Sigmoid colon (tissue), 7 donors: ENCODE data around the gene UFD1. TPM values are rescaled to one million over a fixed set of nuclear protein-coding genes. Genes with fewer than 3 reads are reported as not detected.

Experiments used
- DNase-seq: peaks from one replicate; pipeline ENCODE4 v3.0.0-alpha.2; 2019
- H3K27ac ChIP-seq, 4 donors: fragments of 200-600 bp; sonication (generic); one replicate each; pipeline ENCODE4 v1.5.1; 2016 to 2019; ENCODE audit warnings: mild to moderate bottlenecking in 1 of 4
- H3K27me3 ChIP-seq, 3 donors: fragments of 200-600 bp; sonication (generic); one replicate each; pipeline ENCODE4 v1.5.1; 2019; ENCODE audit warnings: mild to moderate bottlenecking in 1 of 3
- H3K36me3 ChIP-seq, 4 donors: fragments of 200-600 bp; sonication (generic); one replicate each; pipeline ENCODE4 v1.5.1; 2016 to 2019
- H3K4me1 ChIP-seq, 4 donors: fragments of 200-600 bp; sonication (generic); one replicate each; pipeline ENCODE4 v1.5.1; 2017 to 2019
- H3K4me3 ChIP-seq, 4 donors: fragments of 200-600 bp; sonication (generic); one replicate each; pipeline ENCODE4 v1.5.1; 2017 to 2019; ENCODE audit warnings: mild to moderate bottlenecking in 2 of 4, moderate library complexity in 1 of 4
- H3K9me3 ChIP-seq, 4 donors: fragments of 200-600 bp in 3 of 4; sonication (generic) in 3 of 4; one replicate each; pipeline versions ENCODE4 v1.5.1 to v1.6.1; 2013 to 2019
- EP300 ChIP-seq, 4 donors: sonication (generic); formaldehyde crosslinking; IDR thresholded peaks; one replicate each; pipeline ENCODE4 v1.6.1; 2017; ENCODE audit warnings: antibody characterized with exemption in 4 of 4
- POLR2A ChIP-seq, 2 donors: fragments of 450-650 bp; IDR thresholded peaks; one replicate each; pipeline ENCODE4 v1.6.1; 2016; ENCODE audit warnings: antibody characterized with exemption in 2 of 2, mild to moderate bottlenecking in 2 of 2, moderate library complexity in 2 of 2
- POLR2AphosphoS5 ChIP-seq, 4 donors: sonication (generic); formaldehyde crosslinking; IDR thresholded peaks; one replicate each; pipeline ENCODE4 v1.6.1; 2017; ENCODE audit warnings: antibody characterized with exemption in 4 of 4
- WGBS, 2 donors: extraction: QIAGEN DNeasy Blood & Tissue Kit; methylation state at CpG; one replicate each; pipeline ENCODE4 v1.1.7; 2013; 5-methylcytosine and 5-hydroxymethylcytosine counted together
- intact Hi-C: fragments of 100-400 bp; cut with DNase I; formaldehyde crosslinking; loops from one replicate; pipeline ENCODE4 v1.15.1; 2023
- polyA plus RNA-seq, 3 donors: library from polyadenylated mRNA; stranded (reverse); fragments of 200-250 nt; gene quantifications; one replicate each; pipeline ENCODE4 v1.2.3, GENCODE V29; 2013
- total RNA-seq, 4 donors: library from RNA; depleted of rRNA; stranded (reverse); fragments of >200 nt; gene quantifications; one replicate each; pipeline ENCODE4 v1.1.0, GENCODE V29; 2016
- TF ChIP-seq, protein P1 (sequence below), 4 experiments: fragments of 450-650 bp in 3 of 4; fragments of 200-600 bp in 1 of 4; IDR thresholded peaks; one replicate each; pipeline ENCODE4 v1.5.1; 2016 to 2019; ENCODE audit warnings: antibody characterized with exemption in 4 of 4, mild to moderate bottlenecking in 3 of 4, moderate library complexity in 2 of 4
- donor health status: healthy with polysubstance abuse.
- donor health status: Bipolar disorder and iron deficiency.
- donor health status: healthy.

Gene UFD1
- total and polyA plus RNA-seq, 7 donors: 28.5 to 131 (median 45.7) TPM

- WGBS, 2 donors: 59 to 80% methylated on average over 2 of the region's 2 CpGs
- TF ChIP-seq POLR2AphosphoS5 (IDR thresholded peaks at IDR 0.05) (no peak), POLR2A (IDR thresholded peaks at IDR 0.05) (no peak)
- TF ChIP-seq, protein P1, sequence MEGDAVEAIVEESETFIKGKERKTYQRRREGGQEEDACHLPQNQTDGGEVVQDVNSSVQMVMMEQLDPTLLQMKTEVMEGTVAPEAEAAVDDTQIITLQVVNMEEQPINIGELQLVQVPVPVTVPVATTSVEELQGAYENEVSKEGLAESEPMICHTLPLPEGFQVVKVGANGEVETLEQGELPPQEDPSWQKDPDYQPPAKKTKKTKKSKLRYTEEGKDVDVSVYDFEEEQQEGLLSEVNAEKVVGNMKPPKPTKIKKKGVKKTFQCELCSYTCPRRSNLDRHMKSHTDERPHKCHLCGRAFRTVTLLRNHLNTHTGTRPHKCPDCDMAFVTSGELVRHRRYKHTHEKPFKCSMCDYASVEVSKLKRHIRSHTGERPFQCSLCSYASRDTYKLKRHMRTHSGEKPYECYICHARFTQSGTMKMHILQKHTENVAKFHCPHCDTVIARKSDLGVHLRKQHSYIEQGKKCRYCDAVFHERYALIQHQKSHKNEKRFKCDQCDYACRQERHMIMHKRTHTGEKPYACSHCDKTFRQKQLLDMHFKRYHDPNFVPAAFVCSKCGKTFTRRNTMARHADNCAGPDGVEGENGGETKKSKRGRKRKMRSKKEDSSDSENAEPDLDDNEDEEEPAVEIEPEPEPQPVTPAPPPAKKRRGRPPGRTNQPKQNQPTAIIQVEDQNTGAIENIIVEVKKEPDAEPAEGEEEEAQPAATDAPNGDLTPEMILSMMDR (IDR thresholded peaks at IDR 0.05): no peak
- no peak overlapping the region for H3K4me3 ChIP-seq
- no peaks in the 10 kb centered on the region for H3K27me3 ChIP-seq
- no peaks in the 10 kb centered on the region for H3K9me3 ChIP-seq
- H3K4me1 ChIP-seq: no peaks in the 10 kb centered on the region
- no peak for DNase-seq
- no peak overlapping the region for H3K27ac ChIP-seq
- intact Hi-C loops: no loop called here
- peaks cover 33 to 92% (median 42%) of the 10 kb centered on the region in 4 donors for H3K36me3 ChIP-seq
Measured at GRCh38 chr22:19460036-19460435, 19.0 kb downstream of the UFD1 start.

DNA sequence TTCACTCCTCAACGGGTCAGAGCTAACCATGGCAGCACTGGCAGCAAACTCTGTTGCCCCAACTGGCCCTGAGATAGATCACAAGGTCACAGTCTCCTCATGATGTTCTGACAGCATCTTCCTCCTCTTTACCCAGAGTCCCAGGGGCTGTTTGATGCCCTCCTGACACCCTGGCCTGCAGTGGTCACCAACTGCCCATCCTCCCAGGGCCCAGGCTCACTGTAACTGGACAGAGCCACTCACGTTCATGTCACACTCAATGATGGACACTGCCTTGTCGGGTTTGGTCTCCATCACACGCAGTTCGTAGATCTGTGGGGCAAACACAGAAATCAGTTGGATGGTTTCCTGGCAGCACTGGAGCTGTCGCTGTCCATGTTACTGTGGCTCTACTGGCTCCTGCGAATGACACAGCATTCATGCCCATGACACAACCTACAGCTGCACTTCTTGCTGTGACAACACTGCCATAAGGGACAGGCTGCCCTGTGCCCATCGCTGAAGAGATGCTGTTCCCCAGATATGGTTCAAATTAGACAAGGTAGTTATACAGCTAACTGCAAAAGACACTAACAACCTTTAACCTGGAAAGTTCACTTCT lies 21.1 kb downstream of the UFD1 start:
- Histone ChIP-seq H3K36me3 (peaks cover 34 to 92% (median 49%) of the 10 kb centered on the region in 4 donors), H3K4me1 (no peaks in the 10 kb centered on the region), H3K9me3 (no peaks in the 10 kb centered on the region), H3K4me3 (no peak overlapping the region), H3K27me3 (no peaks in the 10 kb centered on the region), H3K27ac (no peak overlapping the region)
- DNase-seq: no peak
- TF ChIP-seq POLR2AphosphoS5 (IDR thresholded peaks at IDR 0.05) (no peak), EP300 (IDR thresholded peaks at IDR 0.05) (no peak), POLR2A (IDR thresholded peaks at IDR 0.05) (no peak)
- TF ChIP-seq, protein P1 (IDR thresholded peaks at IDR 0.05): no peak
- intact Hi-C loops: no loop called here
- WGBS, 2 donors: 95 to 96% methylated on average over 8 of the region's 8 CpGs

DNA sequence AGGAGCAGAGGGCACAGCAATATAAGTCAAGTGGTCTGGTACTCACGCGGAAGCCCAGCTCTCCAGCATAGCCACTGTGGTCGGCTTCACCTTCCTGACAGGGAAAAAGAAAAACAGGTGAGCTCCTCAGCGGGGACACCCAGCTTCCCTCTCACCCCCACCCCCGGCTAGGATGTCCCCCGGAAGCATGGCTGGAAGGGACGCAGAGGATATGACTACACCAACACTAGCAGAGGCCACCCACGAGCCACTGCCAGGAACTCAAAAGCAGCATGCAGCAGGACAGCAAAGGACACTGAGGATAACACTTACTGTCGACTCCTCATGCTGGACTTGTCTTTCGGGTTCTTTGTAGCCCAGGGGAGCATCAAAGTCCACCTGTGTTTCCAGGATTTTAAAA lies 22.5 kb downstream of the UFD1 start:
- H3K4me1 ChIP-seq: no peaks in the 10 kb centered on the region
- H3K4me3 ChIP-seq: no peak overlapping the region
- no peaks in the 10 kb centered on the region for H3K27me3 ChIP-seq
- H3K27ac ChIP-seq: no peak overlapping the region
- no peaks in the 10 kb centered on the region for H3K9me3 ChIP-seq
- WGBS, 2 donors: 95 to 96% methylated on average over 10 of the region's 10 CpGs
- no peak for TF ChIP-seq EP300 (IDR thresholded peaks at IDR 0.05)
- no peak for TF ChIP-seq POLR2AphosphoS5 (IDR thresholded peaks at IDR 0.05)
- no peak for TF ChIP-seq POLR2A (IDR thresholded peaks at IDR 0.05)
- TF ChIP-seq, protein P1 (IDR thresholded peaks at IDR 0.05): no peak
- no peak for DNase-seq
- intact Hi-C loops: no loop called here
- peaks cover 34 to 98% (median 52%) of the 10 kb centered on the region in 4 donors for H3K36me3 ChIP-seq

- intact Hi-C loops: no loop called here
- no peak for DNase-seq
- WGBS, 2 donors: 78 to 90% methylated on average over 4 of the region's 4 CpGs
- Histone ChIP-seq H3K27me3 (no peaks in the 10 kb centered on the region), H3K4me1 (no peaks in the 10 kb centered on the region), H3K27ac (no peak overlapping the region), H3K4me3 (no peak overlapping the region), H3K36me3 (peaks cover 34 to 98% (median 49%) of the 10 kb centered on the region in 4 donors), H3K9me3 (no peaks in the 10 kb centered on the region)
- TF ChIP-seq, protein P1 (IDR thresholded peaks at IDR 0.05): no peak
- TF ChIP-seq POLR2AphosphoS5 (IDR thresholded peaks at IDR 0.05) (no peak), POLR2A (IDR thresholded peaks at IDR 0.05) (no peak), EP300 (IDR thresholded peaks at IDR 0.05) (no peak)
Measured at GRCh38 chr22:19455585-19456370, 23.2 kb downstream of the UFD1 start.
